ENCODE results near the gene APOBEC3A.
"Not testable (repeated sequence)": the region's sequence is repeated elsewhere in the genome, so short reads cannot be mapped to it uniquely, and the experiment has no call there.

The APOBEC3A gene

GRCh38 chr22:38943882-38944281, 13.5 kb upstream of the APOBEC3A start:
- DNase-seq = no peak

- DNase-seq = no peak
These were observed 12.8 kb upstream of the APOBEC3A start for GRCh38 chr22:38944653-38945052.

DNA sequence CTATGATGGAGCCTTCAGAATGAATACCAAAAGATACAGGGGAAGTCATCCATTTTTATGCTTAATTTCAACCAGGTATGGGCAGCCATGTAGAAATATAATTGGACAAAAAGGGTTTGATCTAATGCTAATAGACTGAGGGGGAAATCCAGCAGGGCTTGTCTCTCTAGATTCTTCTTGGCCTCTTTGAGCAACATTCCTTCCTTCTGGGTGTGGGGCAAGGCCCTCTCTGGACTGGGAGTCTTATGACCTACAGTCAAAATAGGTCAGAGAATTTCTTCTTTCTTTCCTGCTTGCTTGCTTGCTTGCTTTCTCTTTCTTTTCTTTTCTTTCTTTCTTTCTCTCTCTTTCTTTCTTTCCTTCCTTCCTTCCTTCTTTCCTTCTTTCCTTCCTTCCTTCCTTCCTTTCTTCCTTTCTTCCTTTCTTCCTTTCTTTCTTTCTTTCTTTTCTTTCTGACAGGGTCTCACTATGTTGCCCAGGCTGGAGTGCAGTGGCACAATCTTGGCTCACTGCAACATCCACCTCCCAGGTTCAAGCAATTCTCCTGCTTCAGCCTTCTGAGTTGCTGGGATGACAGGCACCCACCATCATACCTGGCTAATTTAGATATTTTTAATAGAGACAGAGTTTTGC, 11.6 kb upstream of the APOBEC3A start:
- peak; percentile 10 for DNase-seq

DNA sequence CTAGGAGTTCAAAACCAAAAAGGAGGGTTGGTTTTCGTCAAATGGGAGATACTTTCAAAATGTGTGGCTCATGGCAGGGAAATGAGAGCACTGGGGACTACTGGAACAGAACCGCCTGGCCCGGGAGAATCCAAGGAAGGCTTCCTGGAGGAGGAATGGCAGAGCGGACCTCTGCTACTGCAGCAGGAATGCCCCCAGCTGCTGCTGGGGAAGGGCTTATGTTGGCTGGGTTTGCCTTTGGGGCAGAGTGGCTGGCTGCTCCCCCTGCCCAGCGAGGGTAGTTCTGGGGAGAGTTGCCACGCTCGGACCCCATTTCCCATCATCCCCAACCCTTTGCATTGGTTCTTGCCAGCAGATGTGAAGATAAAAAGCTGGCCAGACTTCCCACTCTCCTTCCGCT, 10.6 kb upstream of the APOBEC3A start:
- DNase-seq = no peak

GRCh38 chr22:38947321-38948140, 9.9 kb upstream of the APOBEC3A start:
- peak; percentile 63 for DNase-seq

GRCh38 chr22:38948181-38948940, 9.0 kb upstream of the APOBEC3A start:
- peak; percentile 41 for DNase-seq

- DNase-seq = peak; percentile 46
These were observed 7.5 kb upstream of the APOBEC3A start for GRCh38 chr22:38949889-38950405.

DNA sequence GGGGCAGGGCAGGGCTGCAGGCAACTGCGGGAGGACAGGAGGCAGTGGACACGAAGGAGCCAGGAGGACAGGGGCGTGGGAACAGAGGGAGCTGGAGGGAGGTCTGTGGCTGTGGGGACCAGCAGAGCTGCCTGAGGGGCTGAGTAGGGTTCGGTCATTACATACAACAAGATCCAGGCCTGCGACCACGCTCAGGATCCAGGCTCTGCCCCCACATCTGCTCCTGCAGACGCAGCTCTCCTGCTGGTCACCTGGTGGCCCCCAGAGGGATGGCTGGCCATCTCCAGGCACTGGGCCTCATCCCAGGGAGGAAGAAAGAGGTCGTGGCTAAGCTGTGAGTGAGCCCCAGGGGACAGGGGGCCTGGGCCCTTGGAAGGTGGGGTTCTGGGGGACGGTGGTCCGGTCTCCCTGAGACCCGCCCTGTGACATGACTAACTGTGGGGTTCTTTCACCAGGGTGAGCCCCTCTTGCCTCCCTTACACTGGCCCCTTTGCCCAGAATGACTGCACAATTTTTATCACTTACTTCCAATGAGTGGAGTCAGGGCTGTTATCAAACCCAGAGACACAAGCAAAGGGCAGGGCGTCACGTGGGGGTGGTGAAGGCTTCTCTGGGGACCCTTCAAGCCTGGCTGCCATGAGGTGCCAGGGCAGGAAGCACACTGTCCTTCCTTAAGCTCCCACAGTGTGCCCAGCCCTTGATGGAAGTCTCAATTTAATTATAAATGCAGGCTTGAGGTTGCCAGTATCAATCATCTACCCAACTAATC, 6.7 kb upstream of the APOBEC3A start:
- peak; percentile 57 for DNase-seq

DNA sequence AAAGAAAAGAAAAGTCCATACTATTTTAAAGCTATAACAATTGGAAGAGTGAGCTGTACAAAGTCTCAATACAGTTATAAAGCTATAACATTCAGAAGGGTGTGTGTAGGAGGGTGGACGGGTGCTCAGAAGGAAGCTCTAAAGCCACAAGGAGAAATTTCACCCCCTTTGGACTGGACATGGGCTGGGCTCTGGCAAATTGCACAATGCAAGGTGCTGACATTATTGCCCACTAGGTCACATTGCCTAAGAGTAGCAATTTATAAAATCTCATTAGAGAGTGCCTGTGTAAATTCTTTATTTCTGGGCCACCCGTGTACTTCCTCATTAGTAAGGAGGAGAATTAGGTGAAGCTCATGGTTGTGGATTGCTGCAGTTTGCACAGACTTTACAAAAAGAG, 5.7 kb upstream of the APOBEC3A start:
- DNase-seq = peak; percentile 13

- DNase-seq = peak; percentile 56
These were observed 5.0 kb upstream of the APOBEC3A start for GRCh38 chr22:38952281-38952993.

DNA sequence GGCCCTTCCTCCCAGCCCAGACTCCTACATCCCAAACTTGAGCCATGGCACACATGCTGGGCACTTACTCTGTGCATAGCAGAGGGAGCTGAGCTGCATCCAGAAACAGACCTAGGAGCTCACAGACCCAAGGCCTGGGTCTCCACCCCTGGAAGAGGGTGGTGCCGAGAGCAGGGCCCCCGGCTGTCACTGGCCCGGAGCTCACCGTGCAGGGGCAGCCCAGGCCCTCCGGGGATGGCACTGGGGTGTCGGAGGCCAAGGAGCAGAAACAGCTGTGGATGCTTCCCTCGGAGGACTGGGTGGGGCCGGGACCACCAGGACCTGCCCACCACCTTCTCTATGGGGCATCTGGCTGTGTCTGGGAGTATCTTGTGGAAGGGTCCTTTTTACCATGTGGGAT, 4.3 kb upstream of the APOBEC3A start:
- DNase-seq = peak; percentile 58

GRCh38 chr22:38953577-38954413, 3.6 kb upstream of the APOBEC3A start:
- DNase-seq = peak; percentile 87

- peak; percentile 44 for DNase-seq
These were observed 2.9 kb upstream of the APOBEC3A start for GRCh38 chr22:38954414-38955043.

- peak; percentile 46 for DNase-seq
These were observed 2.0 kb upstream of the APOBEC3A start for GRCh38 chr22:38955250-38955905.

DNA sequence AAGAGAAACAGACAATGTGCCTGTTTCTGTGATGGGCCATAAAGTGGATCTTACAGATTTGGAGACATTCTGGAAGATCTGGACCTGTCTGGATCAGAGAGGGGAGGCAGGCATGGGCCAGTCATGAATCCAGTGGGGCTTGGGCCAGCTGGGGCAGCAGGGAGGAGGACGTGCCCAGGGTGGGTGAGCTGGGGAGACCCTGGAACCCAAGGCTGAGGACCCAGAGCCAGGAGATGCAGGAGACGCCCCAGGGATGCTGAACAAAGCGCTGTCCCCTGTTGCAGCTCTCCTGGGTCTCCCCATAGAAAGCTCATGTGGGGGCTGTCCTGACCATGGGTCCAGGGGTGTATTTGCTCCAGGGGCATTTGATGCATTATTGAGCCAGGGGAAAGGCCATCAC, 1.5 kb upstream of the APOBEC3A start:
- DNase-seq = peak; percentile 39

DNA sequence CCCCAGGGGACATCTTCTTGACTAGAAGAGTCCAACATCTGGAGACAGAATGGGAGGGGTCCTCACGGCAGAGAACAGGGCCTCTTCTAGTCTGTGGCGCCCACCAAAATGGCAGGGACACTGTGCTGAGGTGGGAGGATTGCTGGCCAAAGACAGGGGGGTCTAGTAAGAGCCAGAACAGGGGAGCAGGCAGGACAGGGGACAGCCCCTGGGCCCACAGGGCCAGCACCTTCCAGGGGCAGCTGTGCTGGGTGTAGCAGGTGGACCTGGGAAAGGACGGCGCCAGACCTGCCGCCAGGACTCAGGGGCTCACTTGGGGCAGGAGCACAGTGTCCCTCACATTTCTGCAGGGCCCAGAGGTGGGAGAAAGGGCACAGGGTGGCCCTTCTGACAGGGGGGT, 858 bp upstream of the APOBEC3A start:
- DNase-seq = peak; percentile 50

- no peak for DNase-seq
These were observed 620 bp downstream of the APOBEC3A start for GRCh38 chr22:38957808-38958650.

- not testable (repeated sequence) for DNase-seq
These were observed 1.2 kb downstream of the APOBEC3A start for GRCh38 chr22:38958651-38958943.

DNA sequence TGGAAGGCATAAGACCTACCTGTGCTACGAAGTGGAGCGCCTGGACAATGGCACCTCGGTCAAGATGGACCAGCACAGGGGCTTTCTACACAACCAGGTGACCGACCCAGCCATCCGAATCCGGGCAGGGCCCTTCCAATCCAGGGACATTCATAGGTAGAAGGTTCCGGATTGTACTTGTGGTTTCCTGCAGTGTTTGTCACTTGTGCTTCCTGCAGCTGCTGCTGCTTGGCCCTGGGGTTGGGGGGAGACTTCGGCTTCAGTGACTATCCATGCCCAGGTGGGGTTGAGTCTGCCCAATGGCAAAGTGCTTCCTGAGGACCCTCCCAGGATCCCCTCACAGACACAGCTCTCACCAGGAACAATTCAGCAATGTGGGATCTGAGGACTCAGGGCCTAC, 2.2 kb downstream of the APOBEC3A start:
- DNase-seq = no peak

Measured in activated effector memory CD4-positive, alpha-beta T cell treated with anti-CD3 and anti-CD28 coated beads, Interleukin-2, amount 50 U/mL, for 16 hours (primary cell).